GM12878 (cell line): ENCODE results near the gene TCOF1. TPM values are rescaled to one million over a fixed set of nuclear protein-coding genes. Genes with fewer than 3 reads are reported as not detected.

ENCODE experiments used
- ATAC-seq: fragments of 200-7000 bp; cut with Tn5 transposase; 3 replicates; pipeline ENCODE4 v1.9.1; 2020; ENCODE audit warnings: mild to moderate bottlenecking, moderate library complexity
- BruUV-seq: library from RNA; stranded (reverse); fragments of 400-500 nt; replicated peaks from 2 replicates; lab custom pipeline; 2021; lab: Mats Ljungman, UMichigan
- CTCF ChIA-PET: fragments of 300-600 bp; sonication (Branson Sonifier 250); formaldehyde crosslinking; extraction: SDS; loops from one replicate; lab custom pipeline; 2021; ENCODE audit warnings: inconsistent platforms; lab: Yijun Ruan, JAX
- POLR2A ChIA-PET: fragments of 350-600 bp; formaldehyde crosslinking; extraction: SDS; loops from one replicate; lab custom pipeline; 2021; ENCODE audit warnings: inconsistent platforms; lab: Charles Lee
- RAD21 ChIA-PET: fragments of 300-600 bp; sonication (Branson Sonifier 250); formaldehyde crosslinking; loops from one replicate; lab custom pipeline; 2023; ENCODE audit warnings: antibody characterized with exemption; ENCODE audit not compliant: unreplicated experiment; lab: Charles Lee
- SMC1A ChIA-PET: fragments of 300-600 bp; sonication (Branson Sonifier 250); formaldehyde crosslinking; loops from one replicate; lab custom pipeline; 2023; ENCODE audit not compliant: unreplicated experiment, uncharacterized antibody; lab: Charles Lee
- DNase-seq: peaks from one replicate; pipeline ENCODE4 v3.0.0-alpha.2; 2011; ENCODE audit warnings: low read depth, low spot score
- FAIRE-seq: peaks from 3 replicates; lab custom pipeline; 2011; peaks lifted over from hg19 to GRCh38; lab: Jason Lieb, UNC
- H2AFZ ChIP-seq: 2 replicates; pipeline ENCODE4 v1.6.0; 2011; ENCODE audit warnings: low read depth, low read length, control low read depth; ENCODE audit not compliant: control insufficient read depth
- H3K27ac ChIP-seq: 2 replicates; pipeline ENCODE4 v1.5.1; 2011; ENCODE audit warnings: control low read depth; ENCODE audit not compliant: control insufficient read depth, insufficient read depth
- H3K27me3 ChIP-seq, 2 experiments: replicated peaks in 1 of 2; 2 replicates each; pipeline versions ENCODE4 v1.6.0 to v1.6.1; 2011; ENCODE audit warnings: low read length in 1 of 2; ENCODE audit not compliant: control insufficient read depth in 2 of 2, insufficient read depth in 2 of 2
- H3K36me3 ChIP-seq, 2 experiments: 2 replicates each; pipeline ENCODE4 v1.5.1; 2011; ENCODE audit warnings: low read length in 1 of 2; ENCODE audit not compliant: control insufficient read depth in 2 of 2, insufficient read depth in 2 of 2
- H3K4me1 ChIP-seq: 2 replicates; pipeline ENCODE4 v1.6.1; 2011; ENCODE audit warnings: mild to moderate bottlenecking, low read length, moderate library complexity, mixed read lengths; ENCODE audit not compliant: control insufficient read depth, insufficient read depth
- H3K4me2 ChIP-seq: 2 replicates; pipeline ENCODE4 v1.6.0; 2011; ENCODE audit warnings: control low read depth; ENCODE audit not compliant: control insufficient read depth, insufficient read depth
- H3K4me3 ChIP-seq: fragments of 200-600 bp; sonication (generic); 2 replicates; pipeline ENCODE4 v1.5.1; 2016
- H3K79me2 ChIP-seq: 2 replicates; pipeline ENCODE4 v1.6.0; 2011; ENCODE audit warnings: low read length; ENCODE audit not compliant: control insufficient read depth, insufficient read depth
- H3K9ac ChIP-seq: 2 replicates; pipeline ENCODE4 v1.8.0; 2011; ENCODE audit warnings: low read length, control low read depth, mixed read lengths; ENCODE audit not compliant: control insufficient read depth, insufficient read depth
- H3K9me3 ChIP-seq: replicated peaks from 3 replicates; pipeline ENCODE4 v1.5.1; 2011; ENCODE audit warnings: mild to moderate bottlenecking, low read length; ENCODE audit not compliant: control insufficient read depth, insufficient read depth
- H4K20me1 ChIP-seq: 2 replicates; pipeline ENCODE4 v1.6.0; 2011; ENCODE audit not compliant: control insufficient read depth, insufficient read depth
- CBX3 ChIP-seq: fragments of 200-600 bp; sonication (generic); IDR thresholded peaks from 2 replicates; pipeline ENCODE4 v1.6.1; 2016; ENCODE audit warnings: low read depth, borderline replicate concordance
- CHD1 ChIP-seq: IDR thresholded peaks from 2 replicates; pipeline ENCODE4 v1.6.1; 2012; ENCODE audit warnings: low read depth, low read length, improper control_type of control experiment
- CREB1 ChIP-seq: IDR thresholded peaks from 2 replicates; pipeline ENCODE4 v1.6.1; 2012; ENCODE audit warnings: low read depth, mild to moderate bottlenecking, inconsistent platforms
- CUX1 ChIP-seq: IDR thresholded peaks from 2 replicates; pipeline ENCODE4 v1.6.1; 2012; ENCODE audit warnings: improper control_type of control experiment, low read depth, low read length; ENCODE audit not compliant: insufficient replicate concordance
- ELK1 ChIP-seq: IDR thresholded peaks from 2 replicates; pipeline ENCODE4 v1.6.1; 2012; ENCODE audit warnings: low read depth, low read length, improper control_type of control experiment
- JUND ChIP-seq: IDR thresholded peaks from 2 replicates; pipeline ENCODE4 v1.6.1; 2012; ENCODE audit warnings: low read depth, mild to moderate bottlenecking, low read length, improper control_type of control experiment, moderate library complexity
- KLF5 ChIP-seq: fragments of 450-650 bp; IDR thresholded peaks from 2 replicates; pipeline ENCODE4 v1.6.1; 2014; ENCODE audit warnings: mild to moderate bottlenecking; ENCODE audit not compliant: partially characterized antibody
- MAX ChIP-seq: IDR thresholded peaks from 2 replicates; pipeline ENCODE4 v1.6.1; 2012; ENCODE audit warnings: low read depth, low read length, improper control_type of control experiment
- MEF2A ChIP-seq: IDR thresholded peaks from 2 replicates; pipeline ENCODE4 v1.6.1; 2011; ENCODE audit warnings: low read depth, mild to moderate bottlenecking, low read length, moderate library complexity; ENCODE audit not compliant: insufficient read depth
- MTA2 ChIP-seq: fragments of 450-650 bp; IDR thresholded peaks from 2 replicates; pipeline ENCODE4 v1.6.1; 2016; ENCODE audit warnings: low read depth, mild to moderate bottlenecking, moderate library complexity
- PAX5 ChIP-seq: IDR thresholded peaks from 2 replicates; pipeline ENCODE4 v1.6.1; 2011; ENCODE audit warnings: low read depth, low read length, borderline replicate concordance
- PBX3 ChIP-seq: IDR thresholded peaks from 2 replicates; pipeline ENCODE4 v1.6.1; 2011; ENCODE audit warnings: mild to moderate bottlenecking, low read depth, low read length, moderate library complexity; ENCODE audit not compliant: insufficient replicate concordance
- RELB ChIP-seq: fragments of 450-650 bp; IDR thresholded peaks from 2 replicates; pipeline ENCODE4 v1.6.1; 2017; ENCODE audit warnings: low read depth, mild to moderate bottlenecking, moderate library complexity
- SMAD5 ChIP-seq: IDR thresholded peaks from 2 replicates; pipeline ENCODE4 v1.6.1; 2016; ENCODE audit warnings: antibody characterized with exemption, low read depth
- WGBS: methylation state at CpG from one replicate; pipeline ENCODE4 v1.1.6; 2016; ENCODE audit warnings: low lambda C conversion rate; ENCODE audit not compliant: insufficient replicate concordance, insufficient coverage; ENCODE audit errors: missing lambda C conversion rate; 5-methylcytosine and 5-hydroxymethylcytosine counted together
- in situ Hi-C: fragments of 300-500 bp; cut with MboI; formaldehyde crosslinking; loops from 9 replicates; pipeline ENCODE4 v1.14.3; 2018; ENCODE audit warnings: mixed read lengths
- intact Hi-C: fragments of 100-400 bp; cut with micrococcal nuclease; formaldehyde crosslinking; loops from one replicate; pipeline ENCODE4 v1.14.2; 2022; ENCODE audit not compliant: unreplicated experiment
- polyA plus RNA-seq, 11 experiments: library from polyadenylated mRNA; depleted of rRNA in 4 of 11; unstranded in 6 of 11; stranded (reverse) in 5 of 11; fragments of >200 nt; fragmentation: Nextera tagmentation in 4 of 11; fragmentation: Illumina TruSeq in 1 of 11; extraction: Ambion mirVana in 4 of 11; extraction: Trizol in 1 of 11; gene quantifications; 1 replicate in 1 of 11; 2 replicates in 10 of 11; pipeline versions ENCODE4 v1.2.1 to v1.2.3, GENCODE V29; 2011 to 2016; ENCODE audit warnings: inconsistent platforms in 2 of 11, missing spikeins in 2 of 11, low read depth in 1 of 11
- total RNA-seq, 4 experiments: library from RNA; depleted of rRNA in 3 of 4; stranded (reverse); fragments of >200 nt in 3 of 4; fragmentation: Illumina TruSeq in 1 of 4; extraction: Trizol in 1 of 4; gene quantifications; 2 replicates each; pipeline versions ENCODE4 v1.2.1 to v1.2.3, GENCODE V29; 2013 to 2021

The TCOF1 gene
- total and polyA plus RNA-seq, 10 of the 15 experiments (the other 5 are each of a cell fraction or from before 2014, with no cell fraction given): 8.7 to 83.9 (median 38.9) TPM

GRCh38 chr5:150406723-150407095 is 49.2 kb downstream of the TCOF1 start:
- RAD21 ChIA-PET: interaction anchor here (2.2 kb wide), 1 partner anchor 29 kb away, joined by 7 read pairs; no protein-coding TSS in a partner anchor
- Histone ChIP-seq H3K4me3 (peak overlapping the region; percentile 99; the same call in 1 of the 2 replicates), H3K36me3 (peaks cover 53 to 62% of the 10 kb centered on the region in 2 experiments), H3K4me1 (peaks cover 14% of the 10 kb centered on the region), H4K20me1 (peaks cover 62% of the 10 kb centered on the region), H3K9ac (peak overlapping the region; percentile 61; the same call in 1 of the 2 replicates), H3K9me3 (no peaks in the 10 kb centered on the region), H3K27me3 (no peaks in the 10 kb centered on the region), H2AFZ (no peak overlapping the region), H3K79me2 (peaks cover 60% of the 10 kb centered on the region), H3K4me2 (peak overlapping the region; percentile 91), H3K27ac (no peak overlapping the region; the same call in 1 of the 2 replicates)
- SMC1A ChIA-PET: interaction anchor here (1.0 to 1.4 kb wide), 4 partner anchors 8 to 25 kb away, joined by 3 to 4 read pairs (median 4); no protein-coding TSS in a partner anchor
- DNase-seq: no peak
- CTCF ChIA-PET: interaction anchor here (2.1 to 14.0 kb wide), 2 partner anchors 9 to 29 kb away, joined by 11 to 274 read pairs; no protein-coding TSS in a partner anchor
- in situ Hi-C loops: no loop called here
- ATAC-seq: peak; percentile 0
- intact Hi-C loops: no loop called here
- 34% methylated on average over 10 of the region's 10 CpGs for WGBS
- FAIRE-seq: no peak
- POLR2A ChIA-PET: interaction anchor here (1.2 to 1.4 kb wide), 3 partner anchors 8 to 31 kb away, joined by 3 to 8 read pairs (median 5); no protein-coding TSS in a partner anchor
- no TSS peak for BruUV-seq
- TF ChIP-seq SMAD5: peak; percentile 88
- no peak for TF ChIP-seq KLF5
- no peak for TF ChIP-seq CREB1
- no peak for TF ChIP-seq MAX
- TF ChIP-seq MTA2: no peak
- TF ChIP-seq ELK1: no peak
- TF ChIP-seq CHD1: no peak
- TF ChIP-seq MEF2A: 0 out of 2 replicates have a peak, but pooled peaks have one; percentile 3
- TF ChIP-seq PBX3: peak; percentile 8
- TF ChIP-seq PAX5: peak; percentile 7; the same call in 1 of the 2 replicates
- no peak for TF ChIP-seq JUND
- TF ChIP-seq CUX1: no peak
- no peak for TF ChIP-seq CBX3
- TF ChIP-seq RELB: no peak
